ENCODE data around the gene CHID1.

- TF ChIP-seq NFRKB (IDR thresholded peaks at IDR 0.05) = no peak
- no peak for TF ChIP-seq FOXA1 (IDR thresholded peaks at IDR 0.05)
- no peak for TF ChIP-seq SUZ12 (IDR thresholded peaks at IDR 0.05)
- no peak for TF ChIP-seq ZNF384 (IDR thresholded peaks at IDR 0.05)
- no peak for TF ChIP-seq LEF1 (IDR thresholded peaks at IDR 0.05; ENCODE audit: borderline replicate concordance)
- TF ChIP-seq BHLHE40 (IDR thresholded peaks at IDR 0.05; ENCODE audit: borderline replicate concordance) = no peak
- no peak for TF ChIP-seq TARDBP (IDR thresholded peaks at IDR 0.05)
- TF ChIP-seq FOXK2 (IDR thresholded peaks at IDR 0.05) = no peak
- no peak for TF ChIP-seq FOXM1 (IDR thresholded peaks at IDR 0.05; ENCODE audit: borderline replicate concordance)
- no peak for TF ChIP-seq SP1 (IDR thresholded peaks at IDR 0.05)
- no peak for TF ChIP-seq ARNT (IDR thresholded peaks at IDR 0.05)
- no peak for TF ChIP-seq CTBP1 (IDR thresholded peaks at IDR 0.05; ENCODE audit: borderline replicate concordance)
- TF ChIP-seq L3MBTL2 (conservative IDR thresholded peaks at IDR 0.05) = no peak
- TF ChIP-seq PKNOX1 (IDR thresholded peaks at IDR 0.05) = no peak
Observed at GRCh38 chr11:934527-934926, 23.9 kb upstream of the CHID1 start.

Measured in HEK293T (cell line).